HG03520 (cell line): ENCODE measurements around the gene UBE2D2.
A peak's percentile ranks its signal among the peaks of the same experiment; 100 is the strongest.
"Not testable (repeated sequence)": the region's sequence is repeated elsewhere in the genome, so short reads cannot be mapped to it uniquely, and the experiment has no call there.

Source experiments
- ATAC-seq: cut with Tn5 transposase; IDR thresholded peaks from one replicate; pipeline ENCODE4 v1.9.1; 2021; ENCODE audit warnings: mild to moderate bottlenecking, moderate library complexity; ENCODE audit not compliant: unreplicated experiment

UBE2D2 gene

GRCh38 chr5:139546593-139546992 lies 14.5 kb upstream of the UBE2D2 start:
- ATAC-seq = not testable (repeated sequence)

GRCh38 chr5:139549162-139549894 lies 11.8 kb upstream of the UBE2D2 start:
- ATAC-seq = no peak

GRCh38 chr5:139550051-139550872 lies 10.9 kb upstream of the UBE2D2 start:
- ATAC-seq = not testable (repeated sequence)

- ATAC-seq = no peak
Measured at GRCh38 chr5:139551191-139551889, 9.8 kb upstream of the UBE2D2 start.

- ATAC-seq = no peak
Measured at GRCh38 chr5:139552893-139553575, 8.1 kb upstream of the UBE2D2 start.

- ATAC-seq = no peak
Measured at GRCh38 chr5:139554264-139554663, 6.9 kb upstream of the UBE2D2 start.

GRCh38 chr5:139557811-139558210 lies 3.3 kb upstream of the UBE2D2 start:
- ATAC-seq = no peak

- peak; percentile 16 for ATAC-seq
Measured at GRCh38 chr5:139561655-139562451, 714 bp downstream of the UBE2D2 start.

- no peak for ATAC-seq
Measured at GRCh38 chr5:139562847-139563246, 1.7 kb downstream of the UBE2D2 start.

GRCh38 chr5:139565411-139566305 lies 4.5 kb downstream of the UBE2D2 start:
- no peak for ATAC-seq

GRCh38 chr5:139566611-139567010 lies 5.5 kb downstream of the UBE2D2 start:
- ATAC-seq = no peak

- no peak for ATAC-seq
Measured at GRCh38 chr5:139569270-139569955, 8.3 kb downstream of the UBE2D2 start.

GRCh38 chr5:139571543-139571942 lies 10.4 kb downstream of the UBE2D2 start:
- ATAC-seq = no peak

- ATAC-seq = no peak
Measured at GRCh38 chr5:139571966-139572365, 10.8 kb downstream of the UBE2D2 start.

GRCh38 chr5:139574641-139575312 lies 13.6 kb downstream of the UBE2D2 start:
- no peak for ATAC-seq

GRCh38 chr5:139575313-139575646 lies 14.1 kb downstream of the UBE2D2 start:
- ATAC-seq = no peak

- ATAC-seq = no peak
Measured at GRCh38 chr5:139575751-139576150, 14.6 kb downstream of the UBE2D2 start.

GRCh38 chr5:139577689-139578290 lies 16.7 kb downstream of the UBE2D2 start:
- no peak for ATAC-seq
